MG63 (cell line): Measurements from ENCODE around the gene IPO13. TPM values are rescaled to one million over a fixed set of nuclear protein-coding genes. Genes with fewer than 3 reads are reported as not detected.
A peak's percentile ranks its signal among the peaks of the same experiment; 100 is the strongest.

Source experiments
- DNase-seq: peaks from one replicate; pipeline ENCODE4 v3.0.0-alpha.2; 2020
- H3K27me3 ChIP-seq: fragments of 250-450 bp; sonication (Bioruptor Pico); 2 replicates; pipeline ENCODE4 v1.5.1; 2020; ENCODE audit warnings: mild to moderate bottlenecking, moderate library complexity
- H3K36me3 ChIP-seq: fragments of 250-450 bp; sonication (Bioruptor Pico); 2 replicates; pipeline ENCODE4 v1.5.1; 2020; ENCODE audit warnings: mild to moderate bottlenecking, moderate library complexity
- H3K4me3 ChIP-seq: fragments of 250-450 bp; sonication (Bioruptor Pico); 2 replicates; pipeline ENCODE4 v1.5.1; 2020; ENCODE audit warnings: mild to moderate bottlenecking, moderate library complexity
- H3K9me3 ChIP-seq: fragments of 250-450 bp; sonication (Bioruptor Pico); 2 replicates; pipeline ENCODE4 v1.5.1; 2020; ENCODE audit warnings: mild to moderate bottlenecking, moderate library complexity
- total RNA-seq: library from RNA; depleted of rRNA; stranded (reverse); fragments of >200 nt; shearing (Covaris generic); gene quantifications from 2 replicates; pipeline ENCODE4 v1.2.3, GENCODE V29; 2014; ENCODE audit warnings: low replicate concordance

Gene IPO13
- total RNA-seq, 1 experiment from 2014 or later: 24.4 TPM

GRCh38 chr1:43938383-43938782, 8.4 kb upstream of the IPO13 start:
- Histone ChIP-seq H3K27me3 (no peaks in the 10 kb centered on the region), H3K9me3 (no peaks in the 10 kb centered on the region), H3K4me3 (no peak overlapping the region), H3K36me3 (no peaks in the 10 kb centered on the region)
- DNase-seq: no peak

DNA sequence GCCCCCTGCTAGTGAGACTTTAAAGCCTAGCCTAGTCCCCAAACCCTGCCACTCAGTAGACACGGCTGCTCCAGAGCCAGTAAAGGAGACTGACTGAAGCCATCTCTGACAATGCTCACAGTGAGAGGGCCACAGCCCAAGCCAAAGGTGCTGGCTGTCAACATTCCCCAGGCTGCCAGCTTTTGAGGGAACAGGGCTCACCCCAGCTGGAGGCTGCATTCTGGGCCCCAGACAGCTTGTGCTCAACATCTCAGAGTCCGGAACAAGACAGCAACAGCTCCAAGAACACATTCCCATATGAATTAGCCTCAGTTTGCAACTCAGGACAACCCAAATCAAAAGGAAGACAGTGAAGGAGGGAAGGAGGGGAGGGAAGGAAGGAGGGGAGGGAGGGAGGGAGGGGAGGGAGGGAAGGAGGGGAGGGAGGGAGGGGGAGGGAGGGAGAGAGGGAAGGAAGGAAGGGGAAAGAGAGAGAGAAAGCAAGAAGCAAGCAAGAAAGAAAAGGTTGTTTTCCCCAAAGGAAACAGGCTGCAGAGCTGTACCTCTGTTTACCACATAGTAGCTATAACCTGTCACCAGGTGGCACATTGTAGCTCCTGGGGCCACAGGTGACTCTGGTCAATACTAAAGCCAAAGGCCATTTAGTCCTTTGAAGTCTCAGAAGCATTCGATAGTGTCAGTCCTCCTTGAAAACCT, 7.7 kb upstream of the IPO13 start:
- H3K36me3 ChIP-seq: no peaks in the 10 kb centered on the region
- H3K9me3 ChIP-seq: no peaks in the 10 kb centered on the region
- H3K4me3 ChIP-seq: no peak overlapping the region
- no peaks in the 10 kb centered on the region for H3K27me3 ChIP-seq
- DNase-seq: no peak

- DNase-seq: no peak
- H3K9me3 ChIP-seq: no peaks in the 10 kb centered on the region
- no peaks in the 10 kb centered on the region for H3K27me3 ChIP-seq
- no peaks in the 10 kb centered on the region for H3K36me3 ChIP-seq
- H3K4me3 ChIP-seq: no peak overlapping the region
Measured at GRCh38 chr1:43942411-43942810, 4.3 kb upstream of the IPO13 start.

DNA sequence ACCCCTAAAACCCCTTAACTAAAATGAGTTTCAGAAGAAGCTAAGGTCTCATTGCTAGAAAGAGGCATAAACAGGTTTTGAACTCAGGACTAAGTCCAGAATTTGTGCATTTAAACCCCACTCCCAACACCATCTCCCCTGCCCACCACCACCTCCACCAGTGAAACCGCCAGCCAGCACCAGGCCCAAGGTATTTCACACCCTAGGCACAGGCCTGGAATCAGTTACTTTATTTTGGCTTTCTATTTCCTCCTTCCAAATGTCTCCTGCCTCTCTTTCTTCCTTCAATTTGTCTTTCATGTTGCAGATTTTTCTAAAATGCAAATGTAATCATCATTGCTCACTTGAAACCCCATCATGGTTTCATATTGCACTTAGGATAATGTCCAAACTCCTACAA, 1.9 kb upstream of the IPO13 start:
- no peak for DNase-seq
- H3K4me3 ChIP-seq: no peak overlapping the region; the same call in 1 of the 2 replicates
- H3K36me3 ChIP-seq: peaks cover 4% of the 10 kb centered on the region; the same call in 1 of the 2 replicates
- no peaks in the 10 kb centered on the region for H3K9me3 ChIP-seq
- H3K27me3 ChIP-seq: no peaks in the 10 kb centered on the region

GRCh38 chr1:43945674-43946235, 995 bp upstream of the IPO13 start:
- peak overlapping the region; percentile 76 for H3K4me3 ChIP-seq
- H3K9me3 ChIP-seq: no peaks in the 10 kb centered on the region
- H3K36me3 ChIP-seq: peaks cover 7% of the 10 kb centered on the region
- no peaks in the 10 kb centered on the region for H3K27me3 ChIP-seq
- DNase-seq: no peak

- Histone ChIP-seq H3K36me3 (peaks cover 14% of the 10 kb centered on the region), H3K9me3 (no peaks in the 10 kb centered on the region), H3K27me3 (no peaks in the 10 kb centered on the region), H3K4me3 (peak overlapping the region; percentile 76)
- no peak for DNase-seq
Measured at GRCh38 chr1:43947061-43947873, 517 bp downstream of the IPO13 start.

DNA sequence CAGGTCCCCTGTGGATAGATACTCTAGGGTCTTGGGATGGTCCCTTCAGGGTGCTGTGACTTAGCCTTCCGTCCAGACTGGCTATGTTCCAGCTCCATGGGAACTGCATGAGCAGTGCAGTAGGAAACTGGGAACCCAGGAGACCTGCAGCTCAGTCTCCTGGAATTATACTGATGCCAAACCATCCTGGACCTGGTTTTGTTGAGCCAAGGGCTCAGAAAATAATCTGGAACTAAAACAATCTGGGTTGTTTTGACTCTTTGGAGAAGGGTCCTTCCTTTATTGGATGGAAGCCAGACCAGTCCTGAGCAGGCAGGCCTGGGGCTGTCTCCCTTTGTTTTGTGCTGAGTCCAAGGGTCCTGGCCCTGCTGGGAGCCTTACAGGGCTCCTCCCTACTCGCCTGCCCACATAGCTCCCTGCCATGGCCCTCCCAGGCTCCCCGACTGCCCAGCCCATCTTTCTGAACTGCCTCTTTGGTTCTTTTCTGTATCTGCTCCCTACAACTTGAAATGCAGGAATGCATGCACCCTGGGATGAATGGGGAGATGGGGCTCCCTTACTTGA, 1.2 kb downstream of the IPO13 start:
- DNase-seq: no peak
- no peaks in the 10 kb centered on the region for H3K27me3 ChIP-seq
- no peaks in the 10 kb centered on the region for H3K9me3 ChIP-seq
- peaks cover 14% of the 10 kb centered on the region for H3K36me3 ChIP-seq
- H3K4me3 ChIP-seq: peak overlapping the region; percentile 76

GRCh38 chr1:43949678-43950077, 2.9 kb downstream of the IPO13 start:
- H3K27me3 ChIP-seq: no peaks in the 10 kb centered on the region
- no peak for DNase-seq
- peaks cover 14% of the 10 kb centered on the region for H3K36me3 ChIP-seq
- no peaks in the 10 kb centered on the region for H3K9me3 ChIP-seq
- H3K4me3 ChIP-seq: no peak overlapping the region

DNA sequence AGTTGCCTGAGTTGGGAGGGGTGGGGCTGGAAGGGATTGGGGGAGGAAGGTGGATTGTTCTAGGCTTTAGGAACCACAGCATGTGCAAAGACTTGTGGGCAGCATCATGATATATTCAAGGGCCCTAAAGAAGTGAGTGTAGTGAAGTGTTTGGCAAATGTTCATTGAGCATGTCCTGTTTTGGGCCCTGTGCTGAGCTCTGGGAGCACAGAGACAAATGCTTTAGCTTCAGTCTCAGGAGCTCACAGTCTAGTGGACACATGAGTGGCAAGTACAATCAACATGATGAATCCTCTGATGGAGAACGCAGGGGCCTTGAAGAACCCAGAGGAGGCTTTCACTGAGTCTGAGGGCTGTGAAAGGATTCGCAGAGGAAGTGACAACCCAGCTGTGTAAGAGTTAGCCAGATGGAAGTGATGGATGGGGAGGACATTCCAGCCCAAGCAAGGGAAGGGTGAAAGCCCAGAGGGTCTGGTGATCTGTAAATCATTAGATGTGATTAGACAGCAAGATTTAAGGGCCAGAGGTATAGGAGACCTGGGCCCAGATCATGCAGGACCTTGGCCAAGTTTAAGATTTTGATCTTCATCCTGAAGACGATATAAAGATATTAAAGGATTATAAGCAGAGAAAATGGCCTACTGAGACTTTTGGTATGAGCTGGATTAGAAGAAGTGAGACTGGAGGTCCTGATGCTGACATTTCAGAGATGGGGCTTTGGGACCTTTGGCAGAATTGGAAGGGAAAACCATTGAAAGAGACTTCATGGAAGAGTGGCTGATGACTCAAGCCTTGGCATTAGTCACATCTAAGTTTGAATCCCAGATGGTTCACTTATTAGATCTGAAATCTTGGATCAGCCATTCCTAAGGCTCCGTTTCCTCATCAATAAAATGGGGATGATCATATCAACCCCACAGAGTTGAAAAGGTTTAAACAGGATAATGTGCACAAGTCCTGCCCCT, 4.6 kb downstream of the IPO13 start:
- H3K9me3 ChIP-seq: no peaks in the 10 kb centered on the region
- no peak for DNase-seq
- H3K27me3 ChIP-seq: no peaks in the 10 kb centered on the region
- H3K4me3 ChIP-seq: no peak overlapping the region
- peaks cover 16% of the 10 kb centered on the region for H3K36me3 ChIP-seq

DNA sequence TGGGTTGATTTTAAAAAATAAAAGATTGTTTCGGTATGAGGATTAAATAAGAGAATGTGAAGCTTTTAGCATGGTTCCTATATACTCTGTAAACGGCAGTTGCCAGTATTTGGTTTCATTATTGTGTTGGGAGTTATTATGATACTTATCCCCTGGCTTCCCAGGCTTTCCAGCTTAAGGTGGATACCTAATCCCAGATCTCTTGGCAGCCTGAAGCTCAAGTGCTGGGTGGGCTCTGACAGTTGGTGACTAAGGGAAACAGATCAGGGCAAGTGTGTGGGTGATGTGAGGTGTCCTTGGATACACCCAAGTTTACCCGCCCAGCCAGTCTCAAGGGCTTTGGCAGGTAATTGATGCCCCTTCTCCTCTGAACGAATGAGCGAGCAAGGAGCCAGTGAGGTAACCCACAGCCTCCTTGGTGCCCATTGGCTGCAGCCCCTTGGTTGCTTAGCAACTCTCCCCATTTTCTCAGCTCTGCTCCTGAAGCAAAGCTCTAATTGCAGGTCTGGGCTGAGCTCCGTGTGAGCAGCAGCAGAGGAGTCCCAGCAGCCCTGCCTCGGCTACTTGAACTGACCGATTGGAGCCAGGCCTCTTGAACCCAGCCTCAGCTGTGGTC, 6.1 kb downstream of the IPO13 start:
- Histone ChIP-seq H3K4me3 (no peak overlapping the region), H3K9me3 (no peaks in the 10 kb centered on the region), H3K27me3 (no peaks in the 10 kb centered on the region), H3K36me3 (peaks cover 22% of the 10 kb centered on the region)
- no peak for DNase-seq

DNA sequence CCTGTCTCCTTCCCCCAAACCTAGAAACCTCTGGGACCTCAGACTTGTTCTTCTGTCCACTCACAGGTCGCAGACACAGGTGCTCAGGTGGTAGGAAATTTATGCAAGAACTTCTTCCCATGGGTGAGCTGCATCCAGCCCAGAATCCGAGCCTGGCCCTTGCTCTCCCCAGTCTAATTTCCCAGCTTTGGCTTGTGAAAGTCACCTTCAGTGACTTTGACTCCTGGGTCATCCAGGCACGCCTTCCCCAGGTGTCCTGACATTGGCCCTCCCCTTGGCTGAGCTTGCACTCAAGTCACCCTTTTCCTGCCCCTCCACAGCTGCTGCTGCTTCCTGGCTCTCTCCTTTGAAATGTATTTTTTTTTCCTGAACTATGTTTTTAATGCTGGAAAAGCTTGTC, 6.6 kb downstream of the IPO13 start:
- Histone ChIP-seq H3K9me3 (no peaks in the 10 kb centered on the region), H3K27me3 (no peaks in the 10 kb centered on the region), H3K36me3 (peaks cover 25% of the 10 kb centered on the region), H3K4me3 (no peak overlapping the region)
- no peak for DNase-seq

GRCh38 chr1:43954036-43954435, 7.3 kb downstream of the IPO13 start:
- Histone ChIP-seq H3K27me3 (no peaks in the 10 kb centered on the region), H3K36me3 (peaks cover 25% of the 10 kb centered on the region), H3K4me3 (no peak overlapping the region), H3K9me3 (no peaks in the 10 kb centered on the region)
- no peak for DNase-seq

GRCh38 chr1:43956234-43956633, 9.5 kb downstream of the IPO13 start:
- Histone ChIP-seq H3K36me3 (peaks cover 20% of the 10 kb centered on the region), H3K27me3 (no peaks in the 10 kb centered on the region), H3K9me3 (no peaks in the 10 kb centered on the region), H3K4me3 (no peak overlapping the region)
- no peak for DNase-seq

DNA sequence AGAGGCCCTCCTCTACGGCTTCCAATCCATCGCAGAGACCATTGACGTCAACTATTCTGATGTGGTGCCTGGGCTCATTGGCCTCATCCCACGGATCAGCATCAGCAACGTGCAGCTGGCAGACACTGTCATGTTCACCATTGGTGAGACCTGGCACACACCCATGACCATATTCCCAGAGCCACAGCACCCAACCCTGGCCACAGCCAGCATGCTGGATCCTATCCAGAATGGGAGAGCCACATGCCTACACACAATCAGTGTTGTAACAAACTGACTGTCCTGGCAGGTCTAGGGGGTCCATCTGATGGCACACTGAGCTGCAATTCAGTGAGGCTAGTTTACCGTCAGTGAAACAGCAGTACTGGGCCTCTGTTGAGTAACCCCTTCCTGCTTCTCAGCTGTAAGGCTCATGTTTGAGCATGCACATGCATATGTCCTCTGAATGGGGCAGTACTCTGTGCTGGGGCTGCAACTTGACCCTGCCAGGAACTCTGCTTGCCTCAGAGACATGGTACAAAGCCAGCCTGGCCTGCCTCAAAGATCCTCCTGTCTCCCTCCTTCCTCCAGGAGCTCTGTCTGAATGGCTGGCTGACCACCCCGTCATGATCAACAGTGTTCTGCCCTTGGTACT, 10.8 kb downstream of the IPO13 start:
- Histone ChIP-seq H3K27me3 (no peaks in the 10 kb centered on the region), H3K4me3 (no peak overlapping the region), H3K9me3 (no peaks in the 10 kb centered on the region), H3K36me3 (peaks cover 15% of the 10 kb centered on the region)
- no peak for DNase-seq

GRCh38 chr1:43958351-43959255, 11.9 kb downstream of the IPO13 start:
- Histone ChIP-seq H3K4me3 (no peak overlapping the region), H3K27me3 (no peaks in the 10 kb centered on the region), H3K36me3 (peaks cover 15% of the 10 kb centered on the region), H3K9me3 (no peaks in the 10 kb centered on the region)
- no peak for DNase-seq
